CMK (cell line): Measurements from ENCODE around the gene ZNF383.
"Not testable (repeated sequence)": the region's sequence is repeated elsewhere in the genome, so short reads cannot be mapped to it uniquely, and the experiment has no call there.

Experiments
- DNase-seq: peaks from one replicate; pipeline ENCODE4 v3.0.0-alpha.2; 2010; ENCODE audit warnings: low read depth

Gene ZNF383

GRCh38 chr19:37292998-37293939, 75.3 kb downstream of the ZNF383 start:
- DNase-seq = not testable (repeated sequence)

- not testable (repeated sequence) for DNase-seq
Measured at GRCh38 chr19:37294246-37294645, 76.2 kb downstream of the ZNF383 start.
